Head of caudate nucleus (tissue), 42 donors: ENCODE measurements around the gene PTCHD1.

Source experiments
- DNase-seq, 42 donors: peaks; one replicate each; pipeline versions ENCODE4 v3.0.0 to v3.0.0-alpha.2; 2020 to 2021; ENCODE audit warnings: mixed read lengths in 7 of 42
- intact Hi-C: fragments of 100-400 bp; cut with DNase I; formaldehyde crosslinking; loops from one replicate; pipeline ENCODE4 v1.15.0; 2022

Gene PTCHD1

GRCh38 chrX:23334848-23335599 is at the start of gene PTCHD1:
Gene PTCHD1, plus strand, starts transcription at chrX:23334849. Its CDS starts 27 bp downstream, at chrX:23334876.
- DNase-seq, result peak in 20 of 42 donors; percentile 2 to 46 (median 16)
- intact Hi-C loops, result no loop called here

GRCh38 chrX:23286731-23287130 is 47.9 kb upstream of the PTCHD1 start:
- intact Hi-C loops, result no loop called here
- no peak for DNase-seq

- intact Hi-C loops, result no loop called here
- no peak for DNase-seq
These were observed 47.4 kb upstream of the PTCHD1 start for GRCh38 chrX:23287191-23287725.

- intact Hi-C loops, result no loop called here
- peak in 11 of 42 donors; percentile 0 to 40 (median 11) for DNase-seq
These were observed 42.2 kb upstream of the PTCHD1 start for GRCh38 chrX:23292354-23292987.

- intact Hi-C loops, result no loop called here
- DNase-seq, result peak in 29 of 42 donors; percentile 2 to 57 (median 18)
These were observed 41.5 kb upstream of the PTCHD1 start for GRCh38 chrX:23292988-23293651.

GRCh38 chrX:23304881-23305280 is 29.8 kb upstream of the PTCHD1 start:
- intact Hi-C loops, result no loop called here
- DNase-seq, result no peak

- intact Hi-C loops, result no loop called here
- DNase-seq, result no peak
These were observed 22.9 kb upstream of the PTCHD1 start for GRCh38 chrX:23311731-23312130.

GRCh38 chrX:23312136-23312535 is 22.5 kb upstream of the PTCHD1 start:
- intact Hi-C loops, result no loop called here
- DNase-seq, result no peak

- peak in 7 of 42 donors; percentile 13 to 48 (median 21) for DNase-seq
- intact Hi-C loops, result no loop called here
These were observed 16.6 kb upstream of the PTCHD1 start for GRCh38 chrX:23317799-23318724.

- no peak for DNase-seq
- intact Hi-C loops, result no loop called here
These were observed 7.5 kb upstream of the PTCHD1 start for GRCh38 chrX:23327104-23327503.

- intact Hi-C loops, result no loop called here
- no peak for DNase-seq
These were observed 2.9 kb upstream of the PTCHD1 start for GRCh38 chrX:23331701-23332100.

GRCh38 chrX:23332101-23332887 is 2.4 kb upstream of the PTCHD1 start:
- intact Hi-C loops, result no loop called here
- DNase-seq, result peak in 36 of 42 donors; percentile 8 to 73 (median 39)

GRCh38 chrX:23332888-23333821 is 1.5 kb upstream of the PTCHD1 start:
- peak in 28 of 42 donors; percentile 3 to 47 (median 22) for DNase-seq
- intact Hi-C loops, result no loop called here

GRCh38 chrX:23333842-23334520 is 668 bp upstream of the PTCHD1 start:
- peak in 31 of 42 donors; percentile 4 to 67 (median 31) for DNase-seq
- intact Hi-C loops, result no loop called here

GRCh38 chrX:23334521-23334847 is 165 bp upstream of the PTCHD1 start:
- DNase-seq, result peak in 1 of 42 donors; percentile 10
- intact Hi-C loops, result no loop called here

GRCh38 chrX:23338334-23338733 is 3.7 kb downstream of the PTCHD1 start:
- intact Hi-C loops, result no loop called here
- DNase-seq, result no peak
